Left ventricle myocardium inferior (tissue), 1 donor: ENCODE data around the gene SLC35F1. TPM values are rescaled to one million over a fixed set of nuclear protein-coding genes. Genes with fewer than 3 reads are reported as not detected.

Experiments
- DNase-seq: peaks from one replicate; pipeline ENCODE4 v3.0.0-alpha.2; 2020
- H3K27ac ChIP-seq: fragments of 200-600 bp; replicated peaks from 2 replicates; pipeline ENCODE4 v1.8.0; 2021
- H3K27me3 ChIP-seq: fragments of 200-600 bp; 2 replicates; pipeline ENCODE4 v1.8.0; 2021; ENCODE audit warnings: low read depth
- H3K36me3 ChIP-seq: fragments of 200-600 bp; 2 replicates; pipeline ENCODE4 v1.8.0; 2021
- H3K4me1 ChIP-seq: fragments of 200-600 bp; 2 replicates; pipeline ENCODE4 v1.8.0; 2021
- H3K4me3 ChIP-seq: fragments of 200-600 bp; 2 replicates; pipeline ENCODE4 v1.8.0; 2021; ENCODE audit warnings: mild to moderate bottlenecking, moderate library complexity
- H3K9me3 ChIP-seq: fragments of 200-600 bp; replicated peaks from 2 replicates; pipeline ENCODE4 v1.8.0; 2021
- intact Hi-C: fragments of 100-400 bp; cut with micrococcal nuclease; formaldehyde crosslinking; loops from one replicate; pipeline ENCODE4 v1.11.0; 2022
- total RNA-seq: library from RNA; stranded (reverse); fragmentation: NEBNext Ultra II Directional; extraction: Animal tissue kit (Norgen Biotek cat#: 25700); gene quantifications from one replicate; pipeline ENCODE4 v1.2.1, GENCODE V29; 2021
- TF ChIP-seq, protein P1 (sequence below): fragments of 200-600 bp; IDR thresholded peaks from 2 replicates; pipeline ENCODE4 v1.8.0; 2021; ENCODE audit warnings: antibody characterized with exemption, mild to moderate bottlenecking, borderline replicate concordance
- donor health status: DM: no; HTN: yes; CAD: no; lungs with severe emphysema.

Gene SLC35F1
- total RNA-seq, 1 donor from 2014 or later, result 6.4 TPM

DNA sequence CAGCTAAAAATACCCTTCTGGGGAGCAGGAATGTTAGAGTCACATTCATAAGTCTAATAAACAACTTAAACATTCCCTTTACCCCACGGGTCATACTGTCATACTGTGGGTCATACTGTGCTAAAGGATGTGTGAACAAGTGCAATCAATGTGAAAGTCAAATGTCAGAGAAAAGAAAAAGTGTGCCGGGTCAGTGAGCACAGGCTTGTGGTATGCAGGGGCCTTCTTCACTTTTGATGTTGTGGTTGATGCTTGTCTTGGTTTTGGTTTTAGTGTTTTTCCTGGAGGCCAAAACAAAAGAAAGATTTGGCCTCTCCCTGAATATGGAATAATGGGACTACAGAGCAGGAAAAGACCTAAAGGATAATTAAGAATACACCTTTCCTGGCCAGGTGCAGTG, 373.1 kb downstream of the SLC35F1 start:
- no peak overlapping the region for H3K4me3 ChIP-seq
- H3K36me3 ChIP-seq, result no peaks in the 10 kb centered on the region
- TF ChIP-seq, protein P1, sequence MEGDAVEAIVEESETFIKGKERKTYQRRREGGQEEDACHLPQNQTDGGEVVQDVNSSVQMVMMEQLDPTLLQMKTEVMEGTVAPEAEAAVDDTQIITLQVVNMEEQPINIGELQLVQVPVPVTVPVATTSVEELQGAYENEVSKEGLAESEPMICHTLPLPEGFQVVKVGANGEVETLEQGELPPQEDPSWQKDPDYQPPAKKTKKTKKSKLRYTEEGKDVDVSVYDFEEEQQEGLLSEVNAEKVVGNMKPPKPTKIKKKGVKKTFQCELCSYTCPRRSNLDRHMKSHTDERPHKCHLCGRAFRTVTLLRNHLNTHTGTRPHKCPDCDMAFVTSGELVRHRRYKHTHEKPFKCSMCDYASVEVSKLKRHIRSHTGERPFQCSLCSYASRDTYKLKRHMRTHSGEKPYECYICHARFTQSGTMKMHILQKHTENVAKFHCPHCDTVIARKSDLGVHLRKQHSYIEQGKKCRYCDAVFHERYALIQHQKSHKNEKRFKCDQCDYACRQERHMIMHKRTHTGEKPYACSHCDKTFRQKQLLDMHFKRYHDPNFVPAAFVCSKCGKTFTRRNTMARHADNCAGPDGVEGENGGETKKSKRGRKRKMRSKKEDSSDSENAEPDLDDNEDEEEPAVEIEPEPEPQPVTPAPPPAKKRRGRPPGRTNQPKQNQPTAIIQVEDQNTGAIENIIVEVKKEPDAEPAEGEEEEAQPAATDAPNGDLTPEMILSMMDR, result no peak
- no peaks in the 10 kb centered on the region for H3K9me3 ChIP-seq
- H3K4me1 ChIP-seq, result peaks cover 12% of the 10 kb centered on the region
- no peak for DNase-seq
- H3K27ac ChIP-seq, result no peak overlapping the region
- H3K27me3 ChIP-seq, result no peaks in the 10 kb centered on the region
- intact Hi-C loops, result loop anchor here (10.0 kb wide), 3 partner anchors 275 to 495 kb away; no protein-coding TSS in a partner anchor

DNA sequence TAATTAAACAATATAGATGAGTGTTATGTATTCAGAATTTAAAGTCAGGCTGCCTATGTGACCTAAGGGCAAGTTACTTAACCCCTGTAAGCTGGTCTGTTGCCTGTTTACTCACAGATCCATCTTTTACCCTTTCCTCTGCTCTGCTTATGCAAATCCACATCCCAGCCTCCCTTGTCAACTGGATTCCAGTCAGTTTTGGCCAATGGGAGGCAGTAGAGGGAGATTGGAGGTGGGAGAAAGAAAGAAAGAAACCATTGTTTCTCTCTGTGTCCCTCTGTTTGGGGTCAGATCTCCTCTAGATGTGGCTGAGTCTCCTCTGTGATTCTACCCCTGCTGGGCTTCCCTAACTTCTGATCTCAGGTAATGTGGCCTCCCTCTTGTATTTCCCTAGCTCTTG, 374.2 kb downstream of the SLC35F1 start:
- no peak overlapping the region for H3K27ac ChIP-seq
- TF ChIP-seq, protein P1, result no peak
- no peaks in the 10 kb centered on the region for H3K9me3 ChIP-seq
- intact Hi-C loops, result loop anchor here (10.0 kb wide), 3 partner anchors 274 to 494 kb away; no protein-coding TSS in a partner anchor
- H3K4me1 ChIP-seq, result peaks cover 17% of the 10 kb centered on the region
- no peaks in the 10 kb centered on the region for H3K36me3 ChIP-seq
- H3K4me3 ChIP-seq, result no peak overlapping the region
- DNase-seq, result no peak
- no peaks in the 10 kb centered on the region for H3K27me3 ChIP-seq

DNA sequence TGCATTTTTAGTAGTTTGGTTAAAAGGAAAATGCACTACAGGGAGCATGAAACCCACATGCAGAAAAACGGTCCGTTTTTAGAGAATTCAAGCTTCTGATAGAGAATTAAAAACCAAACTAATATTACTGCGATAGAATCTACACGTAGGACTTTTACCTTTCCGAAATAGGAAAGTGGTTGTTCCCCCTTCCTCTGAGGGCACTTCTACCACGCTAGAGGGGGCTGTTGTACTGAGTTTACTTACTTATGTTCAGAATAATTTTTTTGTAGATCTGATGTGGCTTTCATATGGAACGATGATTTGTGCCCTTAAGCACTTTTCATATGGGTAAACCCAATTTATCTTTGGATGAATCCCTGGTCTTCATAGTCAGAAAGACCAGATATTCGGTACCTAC, 376.7 kb downstream of the SLC35F1 start:
- intact Hi-C loops, result loop anchor here (10.0 kb wide), 3 partner anchors 271 to 491 kb away; no protein-coding TSS in a partner anchor
- Histone ChIP-seq H3K36me3 (no peaks in the 10 kb centered on the region), H3K4me3 (peak overlapping the region; percentile 38), H3K27me3 (no peaks in the 10 kb centered on the region), H3K4me1 (peaks cover 33% of the 10 kb centered on the region), H3K9me3 (no peaks in the 10 kb centered on the region), H3K27ac (peak overlapping the region; percentile 88)
- TF ChIP-seq, protein P1, result peak; percentile 86
- DNase-seq, result no peak

DNA sequence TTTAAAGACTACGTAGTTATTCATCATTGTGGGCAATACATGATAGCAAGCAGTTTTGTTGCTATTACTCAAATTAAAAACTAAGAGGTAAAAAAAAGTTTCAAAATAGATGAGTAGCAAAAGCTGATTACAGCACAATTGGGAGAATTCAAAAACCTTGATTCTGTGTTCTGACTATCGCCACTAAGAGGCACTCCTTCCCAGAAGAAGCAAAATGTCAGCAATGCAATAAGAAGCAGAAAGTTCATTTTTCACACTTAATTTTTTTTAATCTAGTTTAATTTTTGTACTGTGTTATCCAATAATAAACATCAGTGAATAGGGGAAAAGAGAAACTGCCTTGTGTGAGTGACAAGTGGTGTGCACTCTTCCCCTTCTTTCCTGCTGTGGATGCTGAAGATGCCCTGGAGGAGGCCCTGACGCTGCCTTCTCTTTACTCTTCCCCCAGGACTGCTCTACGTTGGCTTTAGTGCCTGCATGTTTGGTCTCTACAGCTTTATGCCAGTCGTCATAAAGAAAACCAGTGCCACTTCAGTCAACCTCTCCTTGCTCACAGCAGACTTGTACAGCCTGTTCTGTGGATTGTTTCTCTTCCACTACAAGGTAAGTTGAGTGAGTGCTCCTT, 377.8 kb downstream of the SLC35F1 start:
- intact Hi-C loops, result loop anchor here (5.0 to 10.0 kb wide), 4 partner anchors 227 to 490 kb away; no protein-coding TSS in a partner anchor
- Histone ChIP-seq H3K4me1 (peaks cover 44% of the 10 kb centered on the region), H3K27me3 (no peaks in the 10 kb centered on the region), H3K36me3 (no peaks in the 10 kb centered on the region), H3K4me3 (peak overlapping the region; percentile 53), H3K27ac (peak overlapping the region; percentile 88), H3K9me3 (no peaks in the 10 kb centered on the region)
- DNase-seq, result no peak
- TF ChIP-seq, protein P1, result peak; percentile 64

DNA sequence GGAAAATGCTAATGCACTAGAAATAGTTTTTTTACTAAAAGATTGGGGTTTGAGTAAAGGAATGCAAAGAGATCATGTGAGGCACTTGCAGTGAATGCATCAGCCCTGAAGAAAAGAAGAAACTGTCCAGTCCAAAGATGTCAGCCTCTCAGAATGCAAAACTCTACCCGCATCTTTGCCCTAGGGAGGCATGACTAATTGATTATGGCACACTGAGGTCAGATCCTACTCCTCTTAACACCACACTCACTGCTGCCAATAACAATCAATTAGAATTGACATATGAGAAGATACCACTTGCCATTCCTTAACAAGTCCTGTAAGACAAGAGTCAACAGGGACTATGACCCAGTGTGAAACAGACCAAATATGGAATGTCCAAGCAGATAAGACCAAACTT, 378.7 kb downstream of the SLC35F1 start:
- no peaks in the 10 kb centered on the region for H3K27me3 ChIP-seq
- peak overlapping the region; percentile 53 for H3K4me3 ChIP-seq
- H3K27ac ChIP-seq, result peak overlapping the region; percentile 88
- peaks cover 47% of the 10 kb centered on the region for H3K4me1 ChIP-seq
- TF ChIP-seq, protein P1, result no peak
- intact Hi-C loops, result loop anchor here (5.0 to 10.0 kb wide), 4 partner anchors 227 to 489 kb away; no protein-coding TSS in a partner anchor
- no peaks in the 10 kb centered on the region for H3K36me3 ChIP-seq
- H3K9me3 ChIP-seq, result no peaks in the 10 kb centered on the region
- DNase-seq, result no peak
